D721Med (cell line): ENCODE results near the gene TMEM114.

ENCODE experiments used
- DNase-seq: peaks from one replicate; pipeline ENCODE4 v3.0.0; 2011; ENCODE audit warnings: low spot score; ENCODE audit not compliant: insufficient read length
- FAIRE-seq: peaks from 2 replicates; lab custom pipeline; 2011; peaks lifted over from hg19 to GRCh38; lab: Jason Lieb, UNC
- TF ChIP-seq, protein P1 (sequence below): IDR thresholded peaks from 2 replicates; pipeline ENCODE4 v1.5.1; 2012; ENCODE audit warnings: mild to moderate bottlenecking, control low read depth; ENCODE audit not compliant: insufficient read depth; ENCODE audit errors: missing control alignments

TMEM114 gene

DNA sequence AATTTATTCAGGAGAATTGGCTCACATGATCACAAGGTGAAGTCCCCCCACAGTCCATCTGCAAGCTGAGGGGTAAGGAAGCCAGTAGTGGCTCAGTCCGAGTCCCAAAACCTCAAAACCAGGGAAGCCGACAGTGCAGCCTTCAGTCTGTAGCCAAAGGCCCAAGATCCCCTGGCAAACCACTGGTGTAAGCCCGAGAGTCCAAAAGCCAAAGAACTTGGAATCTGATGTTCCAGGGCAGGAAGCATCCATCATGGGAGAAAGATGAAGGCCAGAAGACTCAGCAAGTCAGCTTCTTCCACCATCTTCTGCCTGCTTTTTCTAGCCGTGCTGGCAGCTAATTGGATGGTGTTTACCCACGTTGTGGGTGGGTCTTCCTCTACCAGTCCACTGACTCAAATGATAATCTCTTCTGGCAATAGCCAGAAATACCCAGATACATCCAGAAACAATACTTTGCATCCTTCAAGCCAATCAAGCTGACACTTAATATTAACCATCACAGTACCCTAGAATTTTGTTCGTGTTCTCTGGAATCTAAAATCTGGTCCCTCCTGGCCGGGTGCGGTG is 40.4 kb downstream of the TMEM114 start:
- FAIRE-seq: no peak
- DNase-seq: no peak
- TF ChIP-seq, protein P1, sequence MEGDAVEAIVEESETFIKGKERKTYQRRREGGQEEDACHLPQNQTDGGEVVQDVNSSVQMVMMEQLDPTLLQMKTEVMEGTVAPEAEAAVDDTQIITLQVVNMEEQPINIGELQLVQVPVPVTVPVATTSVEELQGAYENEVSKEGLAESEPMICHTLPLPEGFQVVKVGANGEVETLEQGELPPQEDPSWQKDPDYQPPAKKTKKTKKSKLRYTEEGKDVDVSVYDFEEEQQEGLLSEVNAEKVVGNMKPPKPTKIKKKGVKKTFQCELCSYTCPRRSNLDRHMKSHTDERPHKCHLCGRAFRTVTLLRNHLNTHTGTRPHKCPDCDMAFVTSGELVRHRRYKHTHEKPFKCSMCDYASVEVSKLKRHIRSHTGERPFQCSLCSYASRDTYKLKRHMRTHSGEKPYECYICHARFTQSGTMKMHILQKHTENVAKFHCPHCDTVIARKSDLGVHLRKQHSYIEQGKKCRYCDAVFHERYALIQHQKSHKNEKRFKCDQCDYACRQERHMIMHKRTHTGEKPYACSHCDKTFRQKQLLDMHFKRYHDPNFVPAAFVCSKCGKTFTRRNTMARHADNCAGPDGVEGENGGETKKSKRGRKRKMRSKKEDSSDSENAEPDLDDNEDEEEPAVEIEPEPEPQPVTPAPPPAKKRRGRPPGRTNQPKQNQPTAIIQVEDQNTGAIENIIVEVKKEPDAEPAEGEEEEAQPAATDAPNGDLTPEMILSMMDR: no peak

DNA sequence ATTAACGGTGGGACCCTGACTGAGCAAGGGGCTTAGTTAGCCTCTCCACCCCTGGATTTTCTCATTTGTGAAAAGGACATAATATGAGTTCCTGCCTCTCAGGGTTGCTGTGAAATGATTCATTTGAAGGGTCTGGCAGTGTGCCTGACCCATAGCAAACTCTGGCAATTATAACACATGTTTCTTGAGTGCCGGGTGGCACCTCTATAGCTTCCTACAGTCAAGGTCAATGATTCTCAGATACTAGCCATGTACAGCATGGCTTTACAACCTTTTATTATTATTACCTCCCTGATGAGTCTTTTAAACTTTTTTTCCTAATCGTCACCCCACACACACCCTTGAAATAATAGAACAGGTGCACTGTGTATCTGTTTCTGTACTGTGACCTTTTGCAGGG is 42.1 kb downstream of the TMEM114 start:
- DNase-seq: no peak
- FAIRE-seq: no peak
- TF ChIP-seq, protein P1: no peak

GRCh38 chr16:8547762-8548161 is 42.5 kb downstream of the TMEM114 start:
- FAIRE-seq (no peak), DNase-seq (no peak)
- TF ChIP-seq, protein P1: no peak

DNA sequence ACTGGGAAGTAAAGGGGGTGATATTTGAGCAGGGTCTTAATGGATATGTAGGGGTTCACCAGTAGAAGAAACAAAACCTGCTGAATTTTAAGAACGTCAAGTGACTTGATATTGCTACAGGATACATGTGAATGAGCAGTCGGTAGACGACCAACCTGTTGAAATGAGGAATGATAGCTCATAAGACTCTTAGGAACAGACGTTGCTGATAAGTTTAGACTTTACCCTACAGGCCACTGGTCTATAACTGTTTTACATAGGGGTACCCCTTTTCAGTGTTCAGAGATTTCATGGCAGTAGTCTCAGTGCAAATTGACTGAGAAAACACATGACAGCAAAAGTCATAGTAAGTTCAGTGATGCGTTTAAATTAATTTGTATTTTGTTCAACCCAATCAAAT is 45.9 kb downstream of the TMEM114 start:
- DNase-seq (no peak), FAIRE-seq (no peak)
- TF ChIP-seq, protein P1: no peak

- no peak for FAIRE-seq
- TF ChIP-seq, protein P1: no peak
- no peak for DNase-seq
Observed at GRCh38 chr16:8543258-8543657, 47.1 kb downstream of the TMEM114 start.

GRCh38 chr16:8542393-8542792 is 47.9 kb downstream of the TMEM114 start:
- TF ChIP-seq, protein P1: no peak
- no peak for FAIRE-seq
- DNase-seq: no peak

DNA sequence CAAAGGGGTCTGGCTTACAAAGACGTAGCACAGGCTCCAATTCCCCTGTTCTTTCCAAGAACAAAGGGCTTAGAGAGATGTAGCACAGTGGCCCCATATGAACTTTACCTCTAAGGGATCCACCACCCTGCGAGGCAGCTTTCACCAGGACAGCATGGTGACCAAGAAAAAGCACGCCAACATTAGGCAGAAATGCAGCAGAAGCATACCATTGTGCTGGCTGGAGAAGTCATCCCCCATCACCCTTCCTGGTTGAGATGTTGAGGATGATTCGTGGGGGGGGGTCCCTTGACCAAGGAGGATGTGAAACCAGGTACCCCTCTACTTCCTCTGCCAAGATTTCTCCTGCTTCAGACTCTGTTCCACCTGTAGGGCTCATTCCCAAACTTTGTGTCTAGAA is 48.4 kb downstream of the TMEM114 start:
- FAIRE-seq (no peak), DNase-seq (no peak)
- TF ChIP-seq, protein P1: no peak
